Tibial nerve (tissue), 4 donors: ENCODE results near the gene SLC52A3. TPM values are rescaled to one million over a fixed set of nuclear protein-coding genes. Genes with fewer than 3 reads are reported as not detected.
A peak's percentile ranks its signal among the peaks of the same experiment; 100 is the strongest.

Experiments
- DNase-seq, 2 donors: peaks; one replicate each; pipeline ENCODE4 v3.0.0-alpha.2; 2019; ENCODE audit warnings: low spot score in 2 of 2
- H3K27ac ChIP-seq, 4 donors: fragments of 200-600 bp; sonication (generic) in 3 of 4; one replicate each; pipeline ENCODE4 v1.5.1; 2017 to 2019; ENCODE audit warnings: mild to moderate bottlenecking in 1 of 4
- H3K27me3 ChIP-seq, 2 donors: fragments of 200-600 bp; sonication (generic) in 1 of 2; one replicate each; pipeline versions ENCODE4 v1.5.1 to v1.6.0; 2017 to 2019
- H3K36me3 ChIP-seq, 3 donors: fragments of 200-600 bp; sonication (generic); one replicate each; pipeline ENCODE4 v1.5.1; 2018 to 2019
- H3K4me1 ChIP-seq, 4 donors: fragments of 200-600 bp; sonication (generic) in 3 of 4; one replicate each; pipeline ENCODE4 v1.5.1; 2017 to 2019
- H3K4me3 ChIP-seq, 4 donors: fragments of 200-600 bp; sonication (generic) in 3 of 4; one replicate each; pipeline ENCODE4 v1.5.1; 2017 to 2019; ENCODE audit warnings: mild to moderate bottlenecking in 1 of 4, moderate library complexity in 1 of 4
- H3K9me3 ChIP-seq, 4 donors: fragments of 200-600 bp; sonication (generic) in 3 of 4; one replicate each; pipeline ENCODE4 v1.5.1; 2017 to 2019
- EP300 ChIP-seq, 2 donors: sonication (generic); formaldehyde crosslinking; IDR thresholded peaks; one replicate each; pipeline ENCODE4 v1.6.1; 2017; ENCODE audit warnings: antibody characterized with exemption in 2 of 2, mild to moderate bottlenecking in 1 of 2
- POLR2A ChIP-seq, 2 donors: fragments of 450-650 bp; IDR thresholded peaks; one replicate each; pipeline ENCODE4 v1.6.1; 2017; ENCODE audit warnings: antibody characterized with exemption in 2 of 2, mild to moderate bottlenecking in 2 of 2, moderate library complexity in 2 of 2
- WGBS, 2 donors: methylation state at CpG; one replicate each; pipeline ENCODE4 v1.1.5; 2018; 5-methylcytosine and 5-hydroxymethylcytosine counted together
- total RNA-seq, 4 donors: library from RNA; depleted of rRNA; stranded (reverse); fragments of >200 nt; gene quantifications; one replicate each; pipeline ENCODE4 v1.1.0, GENCODE V29; 2016
- TF ChIP-seq, protein P1 (sequence below), 5 experiments: fragments of 200-600 bp in 3 of 5; fragments of 450-650 bp in 2 of 5; sonication (generic) in 3 of 5; IDR thresholded peaks; one replicate each; pipeline ENCODE4 v1.5.1; 2016 to 2019; ENCODE audit warnings: antibody characterized with exemption in 5 of 5, mild to moderate bottlenecking in 3 of 5, moderate library complexity in 2 of 5

SLC52A3 gene
- total RNA-seq, 4 donors from 2014 or later, result 0.42 to 13.2 (median 2.4) TPM

DNA sequence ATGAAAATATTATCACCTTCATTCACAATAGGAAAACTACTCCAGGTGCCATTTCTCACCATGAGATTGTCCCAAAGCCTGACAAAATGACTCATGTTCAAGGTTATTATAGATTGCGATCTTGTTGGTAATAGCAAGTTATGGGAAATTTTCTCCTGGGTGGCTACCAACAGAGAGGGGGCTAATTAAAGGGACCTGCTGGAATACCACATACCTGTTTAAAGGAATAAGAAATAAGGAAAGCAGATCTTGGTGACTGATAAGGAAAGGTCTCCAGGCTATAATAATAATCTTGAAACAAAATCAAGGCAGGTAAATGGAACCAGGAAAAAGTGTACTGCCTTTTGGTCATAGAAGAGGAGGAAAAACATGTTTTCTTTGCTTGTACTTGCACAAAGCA, 1.4 kb downstream of the SLC52A3 start:
- DNase-seq, result no peak
- H3K27ac ChIP-seq, result no peak overlapping the region
- H3K36me3 ChIP-seq, result no peaks in the 10 kb centered on the region
- 39 to 53% methylated on average over 1 of the region's 1 CpG for WGBS, 2 donors
- no peaks in the 10 kb centered on the region for H3K4me1 ChIP-seq
- H3K4me3 ChIP-seq, result no peak overlapping the region
- peaks cover 0 to 6% (median 0%) of the 10 kb centered on the region in 4 donors for H3K9me3 ChIP-seq
- TF ChIP-seq POLR2A (IDR thresholded peaks at IDR 0.05) (no peak), EP300 (IDR thresholded peaks at IDR 0.05) (no peak)
- TF ChIP-seq, protein P1, sequence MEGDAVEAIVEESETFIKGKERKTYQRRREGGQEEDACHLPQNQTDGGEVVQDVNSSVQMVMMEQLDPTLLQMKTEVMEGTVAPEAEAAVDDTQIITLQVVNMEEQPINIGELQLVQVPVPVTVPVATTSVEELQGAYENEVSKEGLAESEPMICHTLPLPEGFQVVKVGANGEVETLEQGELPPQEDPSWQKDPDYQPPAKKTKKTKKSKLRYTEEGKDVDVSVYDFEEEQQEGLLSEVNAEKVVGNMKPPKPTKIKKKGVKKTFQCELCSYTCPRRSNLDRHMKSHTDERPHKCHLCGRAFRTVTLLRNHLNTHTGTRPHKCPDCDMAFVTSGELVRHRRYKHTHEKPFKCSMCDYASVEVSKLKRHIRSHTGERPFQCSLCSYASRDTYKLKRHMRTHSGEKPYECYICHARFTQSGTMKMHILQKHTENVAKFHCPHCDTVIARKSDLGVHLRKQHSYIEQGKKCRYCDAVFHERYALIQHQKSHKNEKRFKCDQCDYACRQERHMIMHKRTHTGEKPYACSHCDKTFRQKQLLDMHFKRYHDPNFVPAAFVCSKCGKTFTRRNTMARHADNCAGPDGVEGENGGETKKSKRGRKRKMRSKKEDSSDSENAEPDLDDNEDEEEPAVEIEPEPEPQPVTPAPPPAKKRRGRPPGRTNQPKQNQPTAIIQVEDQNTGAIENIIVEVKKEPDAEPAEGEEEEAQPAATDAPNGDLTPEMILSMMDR (IDR thresholded peaks at IDR 0.05), result no peak
- H3K27me3 ChIP-seq, result peaks cover 0 to 6% of the 10 kb centered on the region in 2 donors

DNA sequence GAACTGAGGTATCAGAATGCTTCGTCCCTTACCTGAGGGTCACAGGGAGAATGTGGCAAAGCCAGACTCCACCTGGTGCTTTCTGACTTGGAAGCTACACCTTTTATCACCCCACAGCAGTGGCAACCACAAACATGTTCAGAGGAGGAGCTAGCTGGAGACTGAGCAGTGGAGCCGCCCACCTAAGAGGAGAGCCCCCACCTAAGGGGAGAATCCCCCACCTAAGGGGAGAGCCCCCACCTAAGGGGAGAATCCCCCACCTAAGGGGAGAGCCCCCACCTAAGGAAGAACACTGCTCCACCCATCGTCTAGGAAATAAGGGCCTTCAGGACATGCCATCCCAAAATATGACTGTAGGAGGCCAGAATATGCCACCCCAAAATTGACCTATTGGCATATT, 4.0 kb downstream of the SLC52A3 start:
- Histone ChIP-seq H3K27ac (no peak overlapping the region), H3K27me3 (peaks cover 0 to 14% of the 10 kb centered on the region in 2 donors), H3K4me3 (no peak overlapping the region), H3K36me3 (no peaks in the 10 kb centered on the region), H3K4me1 (no peaks in the 10 kb centered on the region), H3K9me3 (no peaks in the 10 kb centered on the region)
- TF ChIP-seq, protein P1 (IDR thresholded peaks at IDR 0.05), result no peak
- no peak for TF ChIP-seq EP300 (IDR thresholded peaks at IDR 0.05)
- no peak for TF ChIP-seq POLR2A (IDR thresholded peaks at IDR 0.05)
- DNase-seq, result no peak
- WGBS, 2 donors, result 67 to 72% methylated on average over 3 of the region's 3 CpGs

DNA sequence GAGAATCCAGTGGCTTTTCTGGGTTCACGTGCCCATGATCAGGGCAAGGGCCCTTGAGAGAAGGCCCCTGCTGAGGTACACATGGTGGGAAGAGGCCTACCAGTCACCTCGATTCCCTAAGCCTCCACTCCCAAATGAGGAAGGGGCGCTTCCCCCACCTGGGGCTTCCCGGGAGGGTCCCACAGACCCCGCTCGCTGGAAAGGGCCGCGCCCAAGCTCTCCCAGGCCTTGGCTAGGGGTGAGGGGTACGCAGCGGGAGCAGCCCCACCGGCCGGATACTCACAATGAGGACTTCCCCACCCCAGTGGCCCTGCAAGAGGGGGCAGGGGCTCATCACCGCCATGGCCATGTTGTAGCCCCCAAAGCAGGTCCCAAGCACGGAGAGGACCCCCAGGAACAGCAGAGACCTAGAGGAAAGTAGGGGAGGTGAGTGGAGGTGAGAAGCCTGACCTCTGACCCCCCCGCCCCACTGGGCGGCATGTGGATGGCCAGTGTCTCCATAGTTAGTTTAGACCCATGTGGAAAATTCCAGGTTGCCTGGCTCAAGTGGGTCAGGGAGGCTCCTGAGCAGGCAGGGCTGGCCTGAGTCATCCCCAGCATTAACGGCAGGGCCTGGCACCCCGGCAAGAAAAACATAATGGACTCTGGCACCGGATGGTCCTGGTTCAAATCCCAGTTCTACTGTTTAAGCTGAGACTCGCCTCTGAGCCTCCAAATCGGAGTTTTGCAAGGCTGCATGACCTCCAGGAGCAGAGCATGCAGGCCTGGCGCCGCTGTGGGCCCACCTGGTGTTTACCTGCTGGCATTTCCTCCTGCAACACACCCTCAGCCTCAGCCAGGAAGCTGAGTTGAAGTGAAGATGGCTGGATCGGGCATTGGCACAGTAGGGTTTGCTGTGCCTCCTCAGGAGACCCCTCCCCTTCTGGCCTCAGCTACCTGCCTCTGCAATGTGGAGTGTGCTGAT, 6.6 kb downstream of the SLC52A3 start:
- Histone ChIP-seq H3K9me3 (no peaks in the 10 kb centered on the region), H3K4me3 (no peak overlapping the region), H3K36me3 (no peaks in the 10 kb centered on the region), H3K27ac (no peak overlapping the region), H3K4me1 (no peaks in the 10 kb centered on the region), H3K27me3 (peaks cover 0 to 14% of the 10 kb centered on the region in 2 donors)
- 80 to 87% methylated on average over 16 to 24 of the region's 24 CpGs for WGBS, 2 donors
- no peak for DNase-seq
- TF ChIP-seq EP300 (IDR thresholded peaks at IDR 0.05) (no peak), POLR2A (IDR thresholded peaks at IDR 0.05) (no peak)
- TF ChIP-seq, protein P1 (IDR thresholded peaks at IDR 0.05), result no peak

DNA sequence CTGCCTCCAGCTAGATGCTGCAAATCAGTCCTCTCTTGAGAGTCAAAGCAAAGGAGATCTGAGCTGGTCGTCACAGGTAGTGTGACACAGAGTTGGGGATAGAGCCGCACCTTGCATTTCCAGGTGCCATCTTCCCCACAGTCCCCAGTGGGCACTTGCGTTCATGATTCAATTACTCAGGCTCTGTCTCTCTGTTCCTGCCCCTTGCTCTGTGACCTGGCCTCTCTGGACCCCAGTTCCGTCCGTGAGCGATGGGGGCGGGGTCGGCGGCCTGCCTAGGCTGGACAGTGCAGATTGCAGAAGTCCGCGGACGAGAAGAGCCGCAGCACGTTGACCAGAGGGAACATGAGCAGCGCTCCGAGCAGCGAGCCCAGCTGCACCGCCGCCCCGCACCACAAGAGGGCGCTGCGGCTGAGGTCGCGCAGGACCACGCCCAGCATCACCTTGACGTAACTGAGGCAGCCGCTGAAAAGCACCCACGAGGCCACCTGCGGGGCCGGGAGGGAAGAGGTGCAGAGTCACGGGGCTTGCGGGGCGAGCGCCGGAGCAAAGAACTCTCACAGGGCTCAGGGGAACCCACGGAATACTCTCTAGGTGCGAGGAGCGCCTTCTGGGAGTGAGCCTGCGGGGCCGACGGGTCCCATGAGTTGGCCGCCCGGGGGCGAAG, 7.4 kb downstream of the SLC52A3 start:
- Histone ChIP-seq H3K9me3 (no peaks in the 10 kb centered on the region), H3K27me3 (peaks cover 0 to 14% of the 10 kb centered on the region in 2 donors), H3K4me1 (no peaks in the 10 kb centered on the region), H3K36me3 (no peaks in the 10 kb centered on the region), H3K4me3 (no peak overlapping the region), H3K27ac (no peak overlapping the region)
- no peak for DNase-seq
- WGBS, 2 donors, result 32 to 55% methylated on average over 26 to 35 of the region's 44 CpGs
- no peak for TF ChIP-seq EP300 (IDR thresholded peaks at IDR 0.05)
- TF ChIP-seq, protein P1 (IDR thresholded peaks at IDR 0.05), result peak in 2 of 5 experiments; percentile 33 to 36

DNA sequence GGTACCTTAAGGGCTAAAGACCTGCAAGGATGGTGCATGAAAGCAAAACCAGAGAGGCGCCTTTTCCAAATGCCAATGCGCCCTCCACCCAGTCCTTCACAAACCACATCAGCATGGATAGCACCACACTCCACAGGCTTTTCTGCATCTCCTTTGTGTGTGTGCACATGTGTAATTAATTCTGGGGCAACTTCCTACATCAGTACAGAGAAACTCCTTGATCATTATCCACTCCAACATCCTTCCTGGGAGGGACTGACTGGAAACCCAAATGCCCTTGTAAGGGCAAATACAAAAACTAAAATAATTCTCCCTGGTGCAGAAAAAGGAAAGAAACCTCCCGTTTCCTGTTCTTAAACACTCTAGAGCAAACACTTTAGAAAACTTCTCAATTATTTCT, 10.8 kb downstream of the SLC52A3 start:
- no peak overlapping the region for H3K27ac ChIP-seq
- WGBS, 2 donors, result 49 to 71% methylated on average over 3 of the region's 3 CpGs
- no peaks in the 10 kb centered on the region for H3K36me3 ChIP-seq
- H3K4me3 ChIP-seq, result no peak overlapping the region
- TF ChIP-seq, protein P1 (IDR thresholded peaks at IDR 0.05), result no peak
- no peak for TF ChIP-seq POLR2A (IDR thresholded peaks at IDR 0.05)
- TF ChIP-seq EP300 (IDR thresholded peaks at IDR 0.05), result no peak
- H3K27me3 ChIP-seq, result peaks cover 0 to 14% of the 10 kb centered on the region in 2 donors
- no peaks in the 10 kb centered on the region for H3K4me1 ChIP-seq
- no peaks in the 10 kb centered on the region for H3K9me3 ChIP-seq
- no peak for DNase-seq
